HG03196 (cell line): ENCODE results near the gene COA7.
"Not testable (repeated sequence)": the region's sequence is repeated elsewhere in the genome, so short reads cannot be mapped to it uniquely, and the experiment has no call there.

Experiments used
- ATAC-seq: cut with Tn5 transposase; IDR thresholded peaks from one replicate; pipeline ENCODE4 v1.9.1; 2021; ENCODE audit not compliant: unreplicated experiment

Gene COA7

GRCh38 chr1:52697795-52698674, at the start of gene COA7:
COA7 (minus strand) TSS chr1:52698347; CDS start chr1:52698326, 21 bp downstream.
- peak; percentile 52 for ATAC-seq

- ATAC-seq: no peak
Observed at GRCh38 chr1:52747450-52747849, 49.3 kb upstream of the COA7 start.

GRCh38 chr1:52746189-52746588, 48.0 kb upstream of the COA7 start:
- no peak for ATAC-seq

- no peak for ATAC-seq
Observed at GRCh38 chr1:52741259-52741658, 43.1 kb upstream of the COA7 start.

GRCh38 chr1:52739699-52740467, 41.7 kb upstream of the COA7 start:
- no peak for ATAC-seq

- ATAC-seq: no peak
Observed at GRCh38 chr1:52738893-52739292, 40.7 kb upstream of the COA7 start.

- ATAC-seq: no peak
Observed at GRCh38 chr1:52738148-52738547, 40.0 kb upstream of the COA7 start.

GRCh38 chr1:52735371-52735770, 37.2 kb upstream of the COA7 start:
- ATAC-seq: not testable (repeated sequence)

GRCh38 chr1:52733368-52733767, 35.2 kb upstream of the COA7 start:
- ATAC-seq: no peak

GRCh38 chr1:52727956-52728656, 30.0 kb upstream of the COA7 start:
- no peak for ATAC-seq

GRCh38 chr1:52727114-52727586, 29.0 kb upstream of the COA7 start:
- no peak for ATAC-seq

- peak; percentile 90 for ATAC-seq
Observed at GRCh38 chr1:52726265-52727113, 28.3 kb upstream of the COA7 start, which contains the start of gene ZYG11B. ZYG11B (plus strand) TSS chr1:52726453; CDS start chr1:52726654, 201 bp downstream.

GRCh38 chr1:52725903-52726264, 27.7 kb upstream of the COA7 start:
- ATAC-seq: no peak

- ATAC-seq: no peak
Observed at GRCh38 chr1:52723260-52723659, 25.1 kb upstream of the COA7 start.

- ATAC-seq: not testable (repeated sequence)
Observed at GRCh38 chr1:52715296-52715695, 17.1 kb upstream of the COA7 start.

GRCh38 chr1:52713590-52713989, 15.4 kb upstream of the COA7 start:
- no peak for ATAC-seq

- no peak for ATAC-seq
Observed at GRCh38 chr1:52709016-52709415, 10.9 kb upstream of the COA7 start.

- ATAC-seq: no peak
Observed at GRCh38 chr1:52707927-52708655, 9.9 kb upstream of the COA7 start.
